ENCODE results near the gene STPG1.

The STPG1 gene

DNA sequence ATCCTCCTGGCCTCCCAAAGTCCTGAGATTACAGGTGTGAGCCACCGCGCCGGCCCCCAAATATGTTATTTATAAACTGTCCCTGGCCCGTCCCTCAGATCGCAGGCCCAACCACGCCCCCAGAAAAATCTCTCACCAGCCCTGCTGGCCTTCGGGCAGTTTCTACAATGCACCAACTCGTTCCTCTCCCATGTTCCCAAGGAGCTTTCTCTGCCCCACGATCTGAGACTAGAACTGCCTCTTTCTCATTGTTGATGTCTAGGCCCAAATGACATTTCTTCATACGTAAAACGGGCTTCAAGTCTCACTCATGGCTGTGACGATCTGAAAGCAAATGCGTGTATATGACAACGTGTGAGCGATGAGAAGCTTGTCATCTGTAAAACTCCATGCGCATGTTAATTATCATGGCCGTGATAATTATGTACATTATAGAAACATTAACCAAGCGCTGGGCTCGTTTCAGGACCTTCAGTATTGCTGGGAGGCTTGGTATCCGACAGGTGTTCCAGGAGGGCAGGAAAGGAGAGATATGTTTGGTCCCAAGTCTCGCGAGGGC lies 1.3 kb upstream of the STPG1 start:
- peak overlapping the region; percentile 72 for H3K4me3 ChIP-seq (replicated peaks; ENCODE audit: low read depth, low read length)
- TF ChIP-seq, protein P1, sequence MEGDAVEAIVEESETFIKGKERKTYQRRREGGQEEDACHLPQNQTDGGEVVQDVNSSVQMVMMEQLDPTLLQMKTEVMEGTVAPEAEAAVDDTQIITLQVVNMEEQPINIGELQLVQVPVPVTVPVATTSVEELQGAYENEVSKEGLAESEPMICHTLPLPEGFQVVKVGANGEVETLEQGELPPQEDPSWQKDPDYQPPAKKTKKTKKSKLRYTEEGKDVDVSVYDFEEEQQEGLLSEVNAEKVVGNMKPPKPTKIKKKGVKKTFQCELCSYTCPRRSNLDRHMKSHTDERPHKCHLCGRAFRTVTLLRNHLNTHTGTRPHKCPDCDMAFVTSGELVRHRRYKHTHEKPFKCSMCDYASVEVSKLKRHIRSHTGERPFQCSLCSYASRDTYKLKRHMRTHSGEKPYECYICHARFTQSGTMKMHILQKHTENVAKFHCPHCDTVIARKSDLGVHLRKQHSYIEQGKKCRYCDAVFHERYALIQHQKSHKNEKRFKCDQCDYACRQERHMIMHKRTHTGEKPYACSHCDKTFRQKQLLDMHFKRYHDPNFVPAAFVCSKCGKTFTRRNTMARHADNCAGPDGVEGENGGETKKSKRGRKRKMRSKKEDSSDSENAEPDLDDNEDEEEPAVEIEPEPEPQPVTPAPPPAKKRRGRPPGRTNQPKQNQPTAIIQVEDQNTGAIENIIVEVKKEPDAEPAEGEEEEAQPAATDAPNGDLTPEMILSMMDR (IDR thresholded peaks at IDR 0.05; ENCODE audit: low read depth, low read length, missing control alignments), result no peak
- DNase-seq (ENCODE audit: extremely low read depth, low read depth), result no peak

DNA sequence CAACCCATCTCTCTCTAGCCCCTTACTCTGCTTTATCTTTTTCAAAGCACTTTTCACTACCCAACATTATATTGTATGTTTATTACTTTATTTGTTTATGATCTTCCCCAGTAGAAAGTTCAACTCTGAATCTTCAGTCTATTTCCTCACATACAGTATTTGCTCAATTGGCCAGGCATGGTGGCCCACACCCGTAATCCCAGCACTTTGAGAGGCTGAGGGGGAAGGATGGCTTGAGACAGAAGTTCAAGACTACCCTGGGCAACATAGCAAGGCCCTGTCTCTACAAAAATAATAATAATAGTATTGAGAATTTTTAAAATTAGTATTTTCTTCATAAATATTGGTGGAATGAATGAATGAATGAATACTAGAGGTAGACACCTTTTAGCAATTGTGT lies 1.2 kb downstream of the STPG1 start:
- H3K4me3 ChIP-seq (replicated peaks; ENCODE audit: low read depth, low read length), result no peak overlapping the region
- TF ChIP-seq, protein P1 (IDR thresholded peaks at IDR 0.05; ENCODE audit: low read depth, low read length, missing control alignments), result no peak

DNA sequence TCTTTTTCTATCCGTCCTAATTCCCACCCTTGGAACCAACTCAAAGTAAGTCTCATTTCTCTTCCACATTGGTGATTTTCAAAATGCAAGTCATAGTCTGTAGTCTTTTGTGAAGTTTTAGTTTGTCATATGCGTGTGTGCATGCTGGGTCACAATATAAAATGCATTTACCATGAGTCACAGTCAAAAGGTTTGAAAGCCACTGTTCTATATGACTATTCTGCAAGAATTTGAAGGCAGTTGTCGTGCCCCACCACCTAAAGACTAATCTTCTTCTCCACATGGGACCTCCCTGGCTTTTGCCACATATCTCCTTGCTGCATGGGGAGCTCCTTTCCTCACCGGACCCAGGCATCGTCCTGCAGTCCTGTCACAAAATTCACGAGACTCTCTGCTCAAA lies 1.6 kb downstream of the STPG1 start:
- no peak overlapping the region for H3K4me3 ChIP-seq (replicated peaks; ENCODE audit: low read depth, low read length)
- no peak for DNase-seq (ENCODE audit: extremely low read depth, low read depth)
- TF ChIP-seq, protein P1 (IDR thresholded peaks at IDR 0.05; ENCODE audit: low read depth, low read length, missing control alignments), result no peak

More for the DNA sequence above, 1.2 kb downstream of the STPG1 start:
- no peak for DNase-seq (ENCODE audit: extremely low read depth, low read depth)

DNA sequence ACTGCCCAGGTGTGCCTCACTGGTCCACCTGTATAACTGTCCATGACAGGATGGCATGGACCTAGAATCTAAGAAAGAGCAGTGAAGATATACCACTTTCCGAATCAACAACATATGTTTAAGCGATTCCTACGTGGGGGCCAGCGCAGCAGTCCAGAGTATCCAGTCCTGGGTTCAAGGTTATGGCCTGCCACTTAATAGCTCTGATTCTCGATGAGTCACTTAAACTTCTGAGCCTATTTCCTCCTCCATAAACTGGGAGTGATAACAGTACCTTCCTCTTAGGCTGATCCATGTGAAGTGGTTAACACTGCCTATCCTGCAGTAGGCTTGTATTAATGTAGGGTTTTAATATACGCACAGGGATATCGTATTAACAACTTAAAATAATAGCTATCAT lies 2.8 kb downstream of the STPG1 start:
- TF ChIP-seq, protein P1 (IDR thresholded peaks at IDR 0.05; ENCODE audit: low read depth, low read length, missing control alignments), result no peak
- DNase-seq (ENCODE audit: extremely low read depth, low read depth), result no peak
- H3K4me3 ChIP-seq (replicated peaks; ENCODE audit: low read depth, low read length), result no peak overlapping the region

DNA sequence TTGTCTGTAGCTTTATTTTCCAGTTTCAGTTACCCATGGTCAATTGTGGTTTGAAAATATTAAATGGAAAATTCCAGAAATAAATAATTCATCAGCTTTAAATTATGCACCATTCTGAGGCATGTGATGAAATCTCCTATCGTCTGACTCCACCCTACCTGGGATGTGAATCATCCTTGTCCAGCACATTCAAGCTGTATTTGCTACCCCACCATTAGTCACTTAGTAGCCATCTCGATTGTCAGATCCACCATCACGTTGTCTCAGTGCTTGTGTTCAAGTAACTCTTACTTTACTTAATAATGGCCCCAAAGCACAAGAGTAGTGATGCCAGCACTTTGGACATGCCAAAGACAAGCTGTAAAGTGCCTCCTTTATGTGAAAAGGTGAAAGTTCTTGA lies 4.0 kb downstream of the STPG1 start:
- DNase-seq (ENCODE audit: extremely low read depth, low read depth), result no peak
- TF ChIP-seq, protein P1 (IDR thresholded peaks at IDR 0.05; ENCODE audit: low read depth, low read length, missing control alignments), result no peak
- H3K4me3 ChIP-seq (replicated peaks; ENCODE audit: low read depth, low read length), result no peak overlapping the region

DNA sequence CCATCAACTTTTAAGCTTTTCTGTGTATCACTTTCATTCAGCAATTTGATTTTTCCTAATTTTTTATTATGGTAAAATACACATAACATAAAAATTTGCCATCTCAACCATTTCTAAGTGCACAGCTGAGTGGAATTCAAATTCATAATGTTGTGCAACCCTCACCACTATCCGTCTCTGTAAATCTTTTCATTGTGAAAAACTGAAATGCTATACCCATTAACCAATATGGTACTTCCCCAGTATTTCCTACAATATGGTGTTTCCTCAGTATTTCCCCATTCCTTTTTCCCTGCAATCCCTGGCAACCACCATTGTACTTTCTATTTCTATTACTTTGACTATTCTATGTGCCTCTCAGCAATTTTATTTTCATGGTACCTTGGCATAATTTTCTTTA lies 6.8 kb downstream of the STPG1 start:
- no peak overlapping the region for H3K4me3 ChIP-seq (replicated peaks; ENCODE audit: low read depth, low read length)
- TF ChIP-seq, protein P1 (IDR thresholded peaks at IDR 0.05; ENCODE audit: low read depth, low read length, missing control alignments), result no peak
- no peak for DNase-seq (ENCODE audit: extremely low read depth, low read depth)

DNA sequence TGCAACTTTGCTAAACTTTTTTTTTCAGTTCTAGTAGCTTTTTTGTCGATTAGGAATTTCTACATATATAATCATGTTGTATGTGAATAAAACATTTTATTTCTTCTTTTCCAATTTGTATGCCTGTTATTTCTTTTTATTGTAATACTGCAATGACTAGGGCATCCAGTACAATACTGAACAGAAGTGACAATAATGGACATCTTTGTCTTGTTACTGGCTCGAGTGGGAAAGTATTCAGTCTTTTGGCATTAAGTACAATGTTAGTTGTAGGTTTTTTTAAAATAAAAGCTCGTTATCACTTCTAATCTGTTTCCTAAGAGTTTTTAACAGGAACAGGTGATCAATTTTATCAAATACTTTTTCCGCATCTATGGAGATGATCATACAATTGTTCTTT lies 9.8 kb downstream of the STPG1 start:
- TF ChIP-seq, protein P1 (IDR thresholded peaks at IDR 0.05; ENCODE audit: low read depth, low read length, missing control alignments), result no peak
- DNase-seq (ENCODE audit: extremely low read depth, low read depth), result no peak
- no peak overlapping the region for H3K4me3 ChIP-seq (replicated peaks; ENCODE audit: low read depth, low read length)
